ENCODE measurements around the gene CNTN1. TPM values are rescaled to one million over a fixed set of nuclear protein-coding genes. Genes with fewer than 3 reads are reported as not detected.

The CNTN1 gene
- total and polyA plus RNA-seq, 2 donors (not counting 1 experiment from before 2014, with no cell fraction given), result not detected

GRCh38 chr12:40788276-40788675, 96.0 kb downstream of the CNTN1 start:
- ChIA-PET POLR2A (no interaction called here), CTCF (no interaction called here)
- TF ChIP-seq EZH2 (IDR thresholded peaks at IDR 0.05; ENCODE audit: borderline replicate concordance, insufficient read depth, low read depth, low read length, poor library complexity, severe bottlenecking) (no peak), CTCF (IDR thresholded peaks at IDR 0.05) (no peak)
- H3K27ac ChIP-seq (ENCODE audit: low read length in 2 of 2), result no peak overlapping the region
- H3K36me3 ChIP-seq (replicated peaks in 1 of 2; ENCODE audit: control extremely low read depth in 1 of 2, control insufficient read depth in 1 of 2, extremely low read depth in 1 of 2, insufficient read depth in 2 of 2, low read length in 1 of 2), result no peaks in the 10 kb centered on the region
- H3K4me3 ChIP-seq (ENCODE audit: control extremely low read depth in 1 of 5, extremely low read depth in 1 of 5, insufficient read depth in 1 of 5, low read depth in 2 of 5, low read length in 4 of 5), result no peak overlapping the region
- H4K20me1 ChIP-seq (ENCODE audit: control insufficient read depth, insufficient read depth, low read length, poor library complexity, severe bottlenecking), result no peaks in the 10 kb centered on the region
- intact Hi-C loops (cut with micrococcal nuclease), result no loop called here
- H3K4me1 ChIP-seq (ENCODE audit: control insufficient read depth in 2 of 2, insufficient read depth in 2 of 2, low read length in 2 of 2), result no peaks in the 10 kb centered on the region
- no peak for DNase-seq
- no peaks in the 10 kb centered on the region for H3K9me3 Mint-ChIP-seq (ENCODE audit: insufficient read depth)
- no peaks in the 10 kb centered on the region for H3K27me3 Mint-ChIP-seq
- ATAC-seq (ENCODE audit: low read depth), result no peak
- no peak overlapping the region for H3K9ac ChIP-seq (ENCODE audit: low read length)
- H3K9me3 ChIP-seq (ENCODE audit: control extremely low read depth in 1 of 3, control insufficient read depth in 2 of 3, insufficient read depth in 1 of 3, low read length in 2 of 3), result no peaks in the 10 kb centered on the region
- H3K27me3 ChIP-seq (replicated peaks in 1 of 4; ENCODE audit: control extremely low read depth in 1 of 4, control insufficient read depth in 3 of 4, insufficient read depth in 4 of 4, low read length in 3 of 4), result no peaks in the 10 kb centered on the region
- no peak overlapping the region for H3K4me3 Mint-ChIP-seq
- no peak overlapping the region for H2AFZ ChIP-seq (ENCODE audit: insufficient read depth, low read depth, low read length, poor library complexity, severe bottlenecking)
- H3K4me1 Mint-ChIP-seq, result no peaks in the 10 kb centered on the region
- H3K4me2 ChIP-seq (replicated peaks; ENCODE audit: low read depth, low read length, poor library complexity, severe bottlenecking), result no peak overlapping the region
- H3K79me2 ChIP-seq (ENCODE audit: control insufficient read depth, insufficient read depth, low read length), result no peaks in the 10 kb centered on the region
- WGBS (ENCODE audit: insufficient coverage), result 89% methylated on average over 2 of the region's 3 CpGs
- no peak overlapping the region for H3K27ac Mint-ChIP-seq

DNA sequence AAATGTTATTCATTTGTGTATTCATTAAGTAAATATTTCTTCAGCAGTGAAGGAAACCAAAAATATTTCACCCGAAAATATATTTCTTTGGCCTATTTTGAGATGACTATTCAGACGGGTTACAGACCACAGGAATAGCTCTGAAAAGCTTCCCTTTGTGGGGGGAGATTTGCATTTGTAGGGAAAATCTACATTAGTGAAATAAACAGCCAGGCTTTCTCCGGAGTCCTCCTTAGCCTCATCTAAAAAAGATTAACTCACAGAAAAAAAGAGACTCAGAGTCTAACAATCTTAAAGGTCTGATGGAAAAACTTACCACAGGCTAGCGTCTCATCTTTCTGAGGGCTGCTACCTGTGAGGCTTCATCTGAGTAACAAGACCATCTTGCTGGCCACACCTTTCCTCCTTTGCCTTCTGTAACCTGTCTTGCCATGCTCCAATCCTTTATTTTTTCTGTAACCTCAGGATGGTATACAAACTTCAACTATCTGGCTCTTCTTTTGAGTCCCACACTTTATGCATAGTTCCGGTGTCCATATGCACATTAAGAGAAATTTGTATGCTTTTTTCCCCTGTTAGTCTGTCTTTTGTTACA, 100.7 kb downstream of the CNTN1 start:
- Histone ChIP-seq H3K4me1 (ENCODE audit: control insufficient read depth in 2 of 2, insufficient read depth in 2 of 2, low read length in 2 of 2) (no peaks in the 10 kb centered on the region), H3K36me3 (replicated peaks in 1 of 2; ENCODE audit: control extremely low read depth in 1 of 2, control insufficient read depth in 1 of 2, extremely low read depth in 1 of 2, insufficient read depth in 2 of 2, low read length in 1 of 2) (no peaks in the 10 kb centered on the region), H3K4me2 (replicated peaks; ENCODE audit: low read depth, low read length, poor library complexity, severe bottlenecking) (no peak overlapping the region), H3K79me2 (ENCODE audit: control insufficient read depth, insufficient read depth, low read length) (no peaks in the 10 kb centered on the region), H3K27ac (ENCODE audit: low read length in 2 of 2) (no peak overlapping the region), H3K4me3 (ENCODE audit: control extremely low read depth in 1 of 5, extremely low read depth in 1 of 5, insufficient read depth in 1 of 5, low read depth in 2 of 5, low read length in 4 of 5) (no peak overlapping the region), H3K9me3 (ENCODE audit: control extremely low read depth in 1 of 3, control insufficient read depth in 2 of 3, insufficient read depth in 1 of 3, low read length in 2 of 3) (no peaks in the 10 kb centered on the region), H3K27me3 (replicated peaks in 1 of 4; ENCODE audit: control extremely low read depth in 1 of 4, control insufficient read depth in 3 of 4, insufficient read depth in 4 of 4, low read length in 3 of 4) (no peaks in the 10 kb centered on the region), H2AFZ (ENCODE audit: insufficient read depth, low read depth, low read length, poor library complexity, severe bottlenecking) (no peak overlapping the region), H3K9ac (ENCODE audit: low read length) (no peak overlapping the region), H4K20me1 (ENCODE audit: control insufficient read depth, insufficient read depth, low read length, poor library complexity, severe bottlenecking) (no peaks in the 10 kb centered on the region)
- TF ChIP-seq EZH2 (IDR thresholded peaks at IDR 0.05; ENCODE audit: borderline replicate concordance, insufficient read depth, low read depth, low read length, poor library complexity, severe bottlenecking), result no peak
- no peak for TF ChIP-seq CTCF (IDR thresholded peaks at IDR 0.05)
- Mint-ChIP-seq H3K9me3 (ENCODE audit: insufficient read depth) (no peaks in the 10 kb centered on the region), H3K27ac (no peak overlapping the region), H3K4me1 (no peaks in the 10 kb centered on the region), H3K27me3 (no peaks in the 10 kb centered on the region), H3K4me3 (no peak overlapping the region)
- intact Hi-C loops (cut with micrococcal nuclease), result no loop called here
- ChIA-PET CTCF (no interaction called here), POLR2A (no interaction called here)
- DNase-seq (no peak), ATAC-seq (ENCODE audit: low read depth) (no peak)
- WGBS (ENCODE audit: insufficient coverage), result 89% methylated on average over 1 of the region's 5 CpGs
